ENCODE results near the gene LRMDA. TPM values are rescaled to one million over a fixed set of nuclear protein-coding genes. Genes with fewer than 3 reads are reported as not detected.

LRMDA gene
- total RNA-seq, 4 donors from 2014 or later = 1.5 to 15.7 (median 4.6) TPM

- no peak overlapping the region for H3K27ac ChIP-seq
- DNase-seq = no peak
- no peaks in the 10 kb centered on the region for H3K27me3 ChIP-seq
- no peaks in the 10 kb centered on the region for H3K4me1 ChIP-seq
- H3K36me3 ChIP-seq = no peaks in the 10 kb centered on the region
- TF ChIP-seq CTCF (IDR thresholded peaks at IDR 0.05) (no peak), POLR2A (IDR thresholded peaks at IDR 0.05) (no peak)
- no peak overlapping the region for H3K4me3 ChIP-seq
- H3K9me3 ChIP-seq = no peaks in the 10 kb centered on the region
- intact Hi-C loops (cut with DNase I; ENCODE audit: low total_unique reads) = no loop called here
Observed at GRCh38 chr10:75736889-75737579, 305.6 kb downstream of the LRMDA start.

- no peak overlapping the region for H3K4me3 ChIP-seq
- no peaks in the 10 kb centered on the region for H3K27me3 ChIP-seq
- H3K27ac ChIP-seq = no peak overlapping the region
- TF ChIP-seq CTCF (IDR thresholded peaks at IDR 0.05) (no peak), POLR2A (IDR thresholded peaks at IDR 0.05) (no peak)
- no peak for DNase-seq
- H3K4me1 ChIP-seq = no peaks in the 10 kb centered on the region
- intact Hi-C loops (cut with DNase I; ENCODE audit: low total_unique reads) = no loop called here
- H3K36me3 ChIP-seq = no peaks in the 10 kb centered on the region
- no peaks in the 10 kb centered on the region for H3K9me3 ChIP-seq
Observed at GRCh38 chr10:75737580-75737949, 306.1 kb downstream of the LRMDA start.

- DNase-seq = no peak
- Histone ChIP-seq H3K36me3 (no peaks in the 10 kb centered on the region), H3K4me1 (no peaks in the 10 kb centered on the region), H3K9me3 (no peaks in the 10 kb centered on the region), H3K27ac (no peak overlapping the region), H3K27me3 (no peaks in the 10 kb centered on the region), H3K4me3 (no peak overlapping the region)
- intact Hi-C loops (cut with DNase I; ENCODE audit: low total_unique reads) = no loop called here
- TF ChIP-seq CTCF (IDR thresholded peaks at IDR 0.05) = no peak
- no peak for TF ChIP-seq POLR2A (IDR thresholded peaks at IDR 0.05)
Observed at GRCh38 chr10:75738924-75739323, 307.5 kb downstream of the LRMDA start.

- Histone ChIP-seq H3K4me1 (no peaks in the 10 kb centered on the region), H3K27me3 (no peaks in the 10 kb centered on the region), H3K4me3 (no peak overlapping the region), H3K27ac (no peak overlapping the region), H3K9me3 (no peaks in the 10 kb centered on the region), H3K36me3 (no peaks in the 10 kb centered on the region)
- TF ChIP-seq POLR2A (IDR thresholded peaks at IDR 0.05) (no peak), CTCF (IDR thresholded peaks at IDR 0.05) (no peak)
- intact Hi-C loops (cut with DNase I; ENCODE audit: low total_unique reads) = no loop called here
- no peak for DNase-seq
Observed at GRCh38 chr10:75739414-75740143, 308.2 kb downstream of the LRMDA start.

- no peak for DNase-seq
- H3K9me3 ChIP-seq = no peaks in the 10 kb centered on the region
- H3K4me1 ChIP-seq = no peaks in the 10 kb centered on the region
- intact Hi-C loops (cut with DNase I; ENCODE audit: low total_unique reads) = no loop called here
- H3K27me3 ChIP-seq = no peaks in the 10 kb centered on the region
- TF ChIP-seq POLR2A (IDR thresholded peaks at IDR 0.05) (no peak), CTCF (IDR thresholded peaks at IDR 0.05) (no peak)
- H3K36me3 ChIP-seq = no peaks in the 10 kb centered on the region
- no peak overlapping the region for H3K27ac ChIP-seq
- H3K4me3 ChIP-seq = no peak overlapping the region
Observed at GRCh38 chr10:75740541-75740940, 309.1 kb downstream of the LRMDA start.
